LoVo (cell line): Measurements from ENCODE around the gene KLF6.

Experiments
- DNase-seq: peaks from one replicate; pipeline ENCODE4 v3.0.0-alpha.2; 2016; ENCODE audit warnings: low spot score

Gene KLF6

GRCh38 chr10:3728563-3728962, 56.4 kb downstream of the KLF6 start:
- no peak for DNase-seq

- no peak for DNase-seq
These were observed 57.7 kb downstream of the KLF6 start for GRCh38 chr10:3727268-3727667.
